Epithelial cell of proximal tubule (primary cell): ENCODE data around the gene SENP1. TPM values are rescaled to one million over a fixed set of nuclear protein-coding genes. Genes with fewer than 3 reads are reported as not detected.

Source experiments
- DNase-seq: peaks from one replicate; pipeline ENCODE4 v3.0.0-alpha.2; 2011; ENCODE audit warnings: low read depth
- H3K4me3 ChIP-seq: 2 replicates; pipeline ENCODE4 v1.5.1; 2011; ENCODE audit warnings: low read depth, mild to moderate bottlenecking, low read length
- total RNA-seq: library from RNA; depleted of rRNA; stranded (reverse); fragments of >200 nt; gene quantifications from 2 replicates; pipeline ENCODE4 v1.2.3, GENCODE V29; 2015
- TF ChIP-seq, protein P1 (sequence below): conservative IDR thresholded peaks from 2 replicates; pipeline ENCODE4 v1.5.1; 2012; ENCODE audit warnings: low read depth, mild to moderate bottlenecking, low read length

The SENP1 gene
- total RNA-seq, 1 donor from 2014 or later = 10.3 TPM

DNA sequence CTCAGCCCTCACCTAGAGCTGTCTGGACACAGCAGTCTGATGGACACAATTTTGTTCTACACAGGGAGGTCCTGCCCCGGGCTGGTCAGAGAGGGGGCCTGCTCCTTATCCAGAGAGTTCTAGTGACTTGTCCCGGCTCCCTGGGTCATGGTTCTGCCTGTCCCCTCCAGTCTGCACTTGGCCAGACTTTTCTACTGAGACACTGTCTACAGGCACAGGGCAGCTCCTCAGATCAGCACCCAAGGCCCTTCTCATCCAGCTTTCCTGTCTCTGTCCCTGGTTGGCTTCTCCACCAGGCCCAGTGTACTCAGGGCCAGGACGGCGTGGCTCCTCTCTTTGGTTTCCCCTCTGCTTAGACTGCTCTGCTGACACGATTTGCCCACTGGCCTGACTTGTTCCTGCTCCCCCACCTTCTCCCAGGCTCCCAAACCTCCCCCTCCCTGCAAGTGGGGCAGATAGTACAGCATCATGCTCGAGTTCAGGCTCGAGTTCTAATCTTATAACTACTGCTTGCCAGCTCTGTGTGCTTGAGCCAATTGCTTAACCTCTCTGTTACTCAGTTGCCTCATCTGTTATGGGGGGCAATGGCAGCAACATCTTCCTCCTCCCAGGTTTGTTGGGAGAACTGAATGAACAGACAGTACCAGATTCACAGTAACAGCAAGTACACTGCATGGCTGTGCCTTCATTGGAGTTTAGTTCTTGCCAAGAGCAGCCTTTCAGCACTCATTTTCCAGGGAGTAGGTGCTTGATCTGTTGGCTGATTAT, 79.6 kb downstream of the SENP1 start:
- no peak for DNase-seq

DNA sequence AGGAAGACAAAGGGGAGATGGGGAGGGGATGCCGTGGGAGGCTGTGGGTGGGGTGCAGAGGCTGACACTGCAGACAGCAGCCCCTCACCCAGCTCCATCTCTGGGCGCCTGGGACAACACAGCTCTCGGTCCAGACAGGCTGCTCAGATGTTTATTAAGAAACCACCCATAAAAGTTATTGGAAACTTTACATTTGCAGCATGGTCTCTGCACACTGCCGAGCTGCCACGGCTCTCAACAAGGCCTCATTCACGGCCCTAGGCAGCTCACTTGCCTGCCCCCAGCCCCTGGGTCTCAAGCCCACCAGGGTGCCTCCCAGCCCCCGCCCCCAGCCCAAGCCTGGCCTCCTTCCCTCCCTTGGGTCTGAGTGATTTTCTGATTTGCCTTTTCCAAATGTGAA, 80.6 kb downstream of the SENP1 start:
- TF ChIP-seq, protein P1, sequence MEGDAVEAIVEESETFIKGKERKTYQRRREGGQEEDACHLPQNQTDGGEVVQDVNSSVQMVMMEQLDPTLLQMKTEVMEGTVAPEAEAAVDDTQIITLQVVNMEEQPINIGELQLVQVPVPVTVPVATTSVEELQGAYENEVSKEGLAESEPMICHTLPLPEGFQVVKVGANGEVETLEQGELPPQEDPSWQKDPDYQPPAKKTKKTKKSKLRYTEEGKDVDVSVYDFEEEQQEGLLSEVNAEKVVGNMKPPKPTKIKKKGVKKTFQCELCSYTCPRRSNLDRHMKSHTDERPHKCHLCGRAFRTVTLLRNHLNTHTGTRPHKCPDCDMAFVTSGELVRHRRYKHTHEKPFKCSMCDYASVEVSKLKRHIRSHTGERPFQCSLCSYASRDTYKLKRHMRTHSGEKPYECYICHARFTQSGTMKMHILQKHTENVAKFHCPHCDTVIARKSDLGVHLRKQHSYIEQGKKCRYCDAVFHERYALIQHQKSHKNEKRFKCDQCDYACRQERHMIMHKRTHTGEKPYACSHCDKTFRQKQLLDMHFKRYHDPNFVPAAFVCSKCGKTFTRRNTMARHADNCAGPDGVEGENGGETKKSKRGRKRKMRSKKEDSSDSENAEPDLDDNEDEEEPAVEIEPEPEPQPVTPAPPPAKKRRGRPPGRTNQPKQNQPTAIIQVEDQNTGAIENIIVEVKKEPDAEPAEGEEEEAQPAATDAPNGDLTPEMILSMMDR = no peak
- H3K4me3 ChIP-seq = no peak overlapping the region
- DNase-seq = no peak

More for the DNA sequence above, 79.6 kb downstream of the SENP1 start:
- no peak overlapping the region for H3K4me3 ChIP-seq
- TF ChIP-seq, protein P1 = no peak

DNA sequence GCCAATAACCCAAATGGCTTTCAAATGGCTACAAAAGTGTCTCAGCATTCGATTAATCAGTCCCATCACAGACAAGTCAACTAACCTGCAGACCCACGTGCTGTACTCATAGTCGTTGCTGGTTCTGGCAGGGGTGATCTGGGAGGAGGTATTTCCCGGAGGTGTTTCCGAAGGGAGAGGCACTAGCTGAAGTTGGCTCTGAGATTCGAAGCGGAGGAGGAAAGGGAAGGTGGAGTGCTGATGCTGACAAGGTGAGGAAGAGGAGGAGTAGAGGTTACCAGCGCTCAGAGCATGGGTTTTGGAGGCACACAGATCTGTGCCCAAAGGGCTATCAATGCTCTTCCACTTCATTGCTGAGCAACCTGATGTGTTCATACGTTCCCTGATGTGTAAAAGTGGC, 81.1 kb downstream of the SENP1 start:
- no peak overlapping the region for H3K4me3 ChIP-seq
- TF ChIP-seq, protein P1 = no peak
- DNase-seq = no peak

DNA sequence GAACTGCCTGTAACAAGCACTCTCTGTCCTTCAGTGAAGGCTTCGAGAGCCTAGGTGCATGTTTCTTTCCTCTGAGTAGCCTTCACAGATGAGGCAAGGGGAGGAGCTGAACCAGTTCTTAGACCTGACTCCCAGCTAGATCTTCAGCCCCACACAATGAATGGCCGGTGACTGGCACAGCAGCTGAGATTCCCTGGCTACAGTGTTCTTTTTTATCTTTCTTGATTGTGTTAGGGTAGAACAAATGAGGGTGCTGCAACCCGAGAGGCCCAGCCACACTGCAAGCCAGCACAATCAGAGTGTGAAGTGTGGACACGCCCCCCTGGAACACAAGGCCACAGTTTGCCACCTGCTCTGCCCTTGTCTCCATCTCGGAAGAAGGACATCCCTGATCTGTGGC, 82.5 kb downstream of the SENP1 start:
- no peak overlapping the region for H3K4me3 ChIP-seq
- no peak for DNase-seq
- TF ChIP-seq, protein P1 = no peak

DNA sequence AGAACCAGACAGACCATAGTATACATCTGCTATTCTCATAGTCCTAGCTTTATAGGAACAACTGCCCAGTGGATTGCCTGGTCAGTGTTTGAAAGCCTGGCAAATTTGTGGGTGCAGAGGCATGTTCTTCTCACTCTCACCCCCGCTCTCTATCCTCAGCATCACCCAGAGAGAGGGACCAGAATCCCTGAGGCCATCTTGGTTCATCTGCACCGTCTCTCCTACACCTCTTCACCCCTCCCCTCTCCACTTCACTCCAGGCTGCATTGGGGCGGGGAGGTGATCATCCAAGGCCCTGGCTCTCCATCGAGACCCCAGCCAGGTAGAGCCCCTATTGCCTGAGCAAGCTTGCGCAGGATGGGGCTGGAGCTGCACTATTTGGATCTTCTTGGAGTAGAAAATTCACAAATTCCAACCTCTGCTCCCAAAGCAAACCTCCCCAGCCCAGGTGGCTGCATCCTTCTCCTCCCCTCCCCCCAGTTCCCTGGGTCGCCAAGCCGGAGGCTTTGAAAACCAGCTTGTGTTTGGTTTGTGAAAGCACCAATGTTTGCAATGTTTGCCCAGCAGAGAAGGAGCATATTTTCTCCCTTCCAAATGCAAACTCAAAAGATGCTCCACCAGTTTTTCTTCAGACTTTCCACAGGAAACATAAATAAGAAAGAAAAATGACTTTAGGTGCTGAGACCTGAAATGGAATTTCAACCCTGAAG, 83.0 kb downstream of the SENP1 start:
- no peak for DNase-seq
- H3K4me3 ChIP-seq = no peak overlapping the region
- TF ChIP-seq, protein P1 = no peak

DNA sequence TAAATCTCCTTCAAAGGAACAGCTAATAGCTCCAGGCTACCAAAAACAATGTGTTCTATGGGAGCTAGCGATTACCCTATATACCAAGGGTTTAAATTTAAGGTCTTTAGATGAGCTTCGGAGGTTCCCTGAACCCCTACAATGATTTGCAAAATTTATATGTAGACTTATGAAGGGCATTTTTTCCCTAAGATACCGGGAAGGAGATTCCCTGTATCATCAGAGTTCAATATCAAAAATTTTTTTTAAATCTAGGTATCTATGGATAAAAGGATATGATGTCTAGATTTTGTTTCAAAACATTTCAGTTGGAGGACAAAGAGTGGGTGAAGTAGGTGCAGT, 83.7 kb downstream of the SENP1 start:
- no peak for DNase-seq
- TF ChIP-seq, protein P1 = no peak
- H3K4me3 ChIP-seq = no peak overlapping the region
